ENCODE data around the gene C3orf33. TPM values are rescaled to one million over a fixed set of nuclear protein-coding genes. Genes with fewer than 3 reads are reported as not detected.
"Not testable (repeated sequence)": the region's sequence is repeated elsewhere in the genome, so short reads cannot be mapped to it uniquely, and the experiment has no call there.

C3orf33 gene, protein sequence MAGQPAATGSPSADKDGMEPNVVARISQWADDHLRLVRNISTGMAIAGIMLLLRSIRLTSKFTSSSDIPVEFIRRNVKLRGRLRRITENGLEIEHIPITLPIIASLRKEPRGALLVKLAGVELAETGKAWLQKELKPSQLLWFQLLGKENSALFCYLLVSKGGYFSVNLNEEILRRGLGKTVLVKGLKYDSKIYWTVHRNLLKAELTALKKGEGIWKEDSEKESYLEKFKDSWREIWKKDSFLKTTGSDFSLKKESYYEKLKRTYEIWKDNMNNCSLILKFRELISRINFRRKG
- total RNA-seq = 0.98 and 2.0 TPM in 2 replicates

DNA sequence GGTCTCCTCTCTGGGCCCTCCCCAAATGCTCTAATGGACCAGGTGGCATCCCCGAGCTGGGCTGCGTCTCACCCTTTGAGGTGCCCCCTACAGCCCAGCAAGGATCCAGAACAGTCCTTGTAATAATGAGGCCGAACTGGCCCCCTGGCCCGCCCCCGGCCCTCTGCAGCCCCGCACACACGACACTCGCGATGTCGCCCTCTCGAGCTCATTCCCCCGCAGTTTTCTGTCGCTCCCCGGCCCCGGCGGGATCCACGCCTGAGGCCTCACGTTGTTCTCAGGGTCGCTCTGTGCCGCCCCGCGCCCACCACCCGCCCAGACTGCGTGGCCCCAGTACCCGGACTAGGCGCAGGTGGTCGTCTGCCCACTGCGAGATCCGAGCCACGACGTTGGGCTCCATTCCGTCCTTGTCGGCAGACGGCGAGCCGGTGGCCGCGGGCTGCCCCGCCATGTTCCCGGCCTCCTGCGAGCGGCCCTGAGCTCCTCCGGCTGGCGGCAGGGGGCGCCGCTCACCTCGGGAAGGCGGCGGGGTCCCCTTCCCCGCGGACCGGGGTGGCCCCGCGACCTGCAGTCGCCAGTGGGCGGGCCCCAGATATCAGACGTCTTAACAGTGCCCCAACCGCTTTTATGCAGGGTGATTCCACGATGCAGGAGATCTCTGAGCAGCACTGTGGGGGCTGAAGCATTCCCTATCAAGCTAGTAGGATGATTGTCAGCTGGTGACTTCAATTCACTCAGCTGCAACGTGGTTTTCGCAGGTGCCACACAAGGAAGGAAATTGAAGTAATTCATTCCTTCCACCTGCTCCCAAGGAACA is at the start of gene C3orf33:
Gene C3orf33, minus strand, starts transcription at position 477 of the 817 bp plus-strand sequence. Its CDS starts 26 bp downstream, at position 451.
- DNase-seq = peak; percentile 79

DNA sequence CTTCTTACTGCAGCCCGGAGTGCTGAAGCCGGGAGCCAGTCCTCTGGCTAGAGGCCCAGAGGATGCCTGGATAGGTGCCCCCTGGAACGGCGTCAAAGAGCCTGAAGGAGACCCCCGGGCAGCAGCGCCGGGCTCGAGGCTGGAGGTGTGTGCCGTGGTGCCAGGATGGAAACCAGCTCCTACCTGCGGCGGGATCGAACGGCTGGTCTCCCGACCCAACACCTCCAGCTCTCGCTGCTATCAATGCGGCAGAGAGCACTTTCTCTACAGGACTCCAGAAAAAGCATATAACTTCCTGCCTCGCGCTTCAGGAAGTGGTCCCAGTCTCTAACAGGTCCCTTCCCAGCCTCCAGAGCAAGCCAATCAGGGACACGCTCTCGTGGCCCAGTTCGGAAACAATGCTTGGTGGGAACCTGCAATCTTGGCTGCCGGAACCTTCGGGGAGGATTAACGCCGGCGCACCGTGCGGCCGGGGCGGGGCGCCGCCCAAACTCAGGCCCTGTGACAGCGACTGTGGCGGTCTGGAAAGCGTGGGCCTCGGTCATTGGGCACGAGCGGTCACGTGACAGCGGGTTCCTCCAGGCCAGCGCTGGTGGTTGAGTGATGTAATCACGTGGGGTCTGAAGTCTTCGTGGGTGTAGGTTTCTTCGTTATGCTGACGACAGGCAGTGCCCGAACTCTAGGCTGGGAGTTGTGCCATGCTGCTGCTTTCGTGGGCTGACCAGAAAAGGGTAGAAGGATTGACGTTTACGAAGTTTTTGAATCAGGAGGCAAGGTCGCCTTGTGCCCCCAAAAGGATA is 48.3 kb upstream of the C3orf33 start, which contains the start of gene SLC33A1:
Gene SLC33A1, minus strand, starts transcription at position 287 of the 800 bp plus-strand sequence. CDS start 430 bp downstream, outside the sequence.
- peak; percentile 100 for DNase-seq

DNA sequence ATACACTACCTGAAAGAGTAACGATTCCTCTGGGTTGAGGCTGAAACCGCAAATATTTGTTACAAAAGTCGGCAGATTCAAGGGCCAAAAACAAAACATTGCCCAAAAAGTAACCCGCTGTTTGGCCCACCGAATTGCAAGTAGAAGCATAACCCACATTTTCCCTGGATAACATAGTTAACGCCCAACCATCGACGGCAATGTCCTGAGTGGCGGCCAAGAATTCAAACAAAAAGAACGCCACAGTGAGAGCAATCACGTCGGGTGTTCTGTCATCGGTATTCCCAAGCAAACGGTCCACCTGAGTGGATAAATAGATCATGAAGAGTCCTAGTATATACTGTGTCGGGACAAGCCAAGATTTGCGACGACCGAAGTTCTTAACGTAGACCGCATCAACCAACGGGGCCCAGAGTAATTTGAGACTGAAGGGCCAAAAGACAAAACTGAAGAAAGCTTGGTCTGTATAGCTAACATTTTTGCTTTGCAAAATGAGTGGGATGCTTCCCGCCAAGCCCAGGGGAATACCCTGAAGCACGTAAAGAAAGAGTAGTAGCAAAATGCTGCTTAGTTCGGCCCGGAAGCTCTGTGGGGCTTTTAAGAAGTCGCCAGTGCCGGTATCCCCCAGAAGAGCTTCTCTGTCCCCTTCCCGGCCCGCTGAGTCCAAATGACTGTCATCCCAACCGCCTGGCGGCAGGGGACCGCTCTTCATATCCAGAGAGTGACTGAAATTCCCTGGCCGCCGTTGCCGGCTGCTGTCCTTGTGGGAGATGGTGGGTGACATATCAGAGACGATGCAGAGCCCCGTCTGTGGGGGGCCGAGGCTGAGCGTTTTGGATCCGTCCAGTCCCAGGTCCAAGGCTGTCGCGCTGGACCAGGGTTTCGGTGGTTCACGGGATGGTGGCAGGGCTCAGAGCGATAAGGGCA is 47.4 kb upstream of the C3orf33 start:
- DNase-seq = peak; percentile 35

DNA sequence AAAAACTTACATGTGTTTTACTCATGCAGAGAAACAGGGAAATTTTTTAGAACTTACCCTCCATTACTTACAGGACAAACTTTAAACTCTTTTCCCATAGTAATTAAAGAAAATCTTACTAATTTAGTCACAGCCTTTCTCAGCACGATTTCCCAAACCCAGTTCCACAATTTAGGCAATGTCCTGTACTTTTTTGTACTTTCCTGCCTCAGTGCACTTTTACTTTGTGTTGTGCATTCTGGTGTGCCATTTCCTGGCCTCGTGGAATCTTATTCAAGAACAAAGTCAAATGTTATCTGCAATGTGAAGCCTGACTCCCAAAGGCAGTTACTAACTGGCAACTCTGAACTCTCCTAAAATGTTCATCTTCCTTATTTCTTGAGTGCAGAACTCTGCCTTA is 46.3 kb upstream of the C3orf33 start:
- peak; percentile 17 for DNase-seq

DNA sequence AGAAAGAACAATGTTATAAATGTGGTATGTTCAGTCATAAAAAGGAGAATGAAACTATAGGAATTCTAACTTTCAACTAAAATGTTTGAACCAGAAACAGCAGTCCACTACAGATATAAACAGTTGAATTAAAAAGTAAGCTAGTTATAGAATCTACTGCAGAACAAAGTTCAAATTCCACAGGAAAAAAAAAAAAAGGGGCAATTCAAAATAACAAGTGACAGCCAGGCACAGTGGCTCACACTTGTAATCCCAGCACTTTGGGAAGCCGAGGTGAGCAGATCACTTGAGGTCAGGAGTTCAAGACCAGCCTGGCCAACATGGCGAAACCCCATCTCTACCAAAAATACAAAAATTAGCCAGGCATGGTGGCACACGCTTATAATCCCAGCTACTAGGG is 43.3 kb upstream of the C3orf33 start:
- DNase-seq = not testable (repeated sequence)

DNA sequence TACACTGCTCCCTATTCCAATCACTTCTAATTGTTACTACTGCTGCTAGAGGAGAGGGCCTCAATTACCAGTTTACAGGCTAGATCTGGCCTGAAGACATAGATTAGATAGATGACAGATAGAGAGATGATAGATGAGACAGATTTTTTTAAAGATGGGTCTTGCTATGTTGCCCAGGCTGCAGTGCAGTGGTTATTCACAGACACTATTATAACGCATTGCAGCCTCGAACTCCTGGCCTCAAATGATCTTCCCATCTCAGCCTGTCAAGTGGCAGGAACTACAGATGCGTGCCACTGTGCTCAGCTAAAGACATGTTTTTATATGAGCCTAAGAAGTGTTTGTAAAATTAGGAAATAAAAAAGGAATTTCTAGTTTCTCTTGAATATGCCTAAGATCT is 41.9 kb upstream of the C3orf33 start:
- DNase-seq = no peak

DNA sequence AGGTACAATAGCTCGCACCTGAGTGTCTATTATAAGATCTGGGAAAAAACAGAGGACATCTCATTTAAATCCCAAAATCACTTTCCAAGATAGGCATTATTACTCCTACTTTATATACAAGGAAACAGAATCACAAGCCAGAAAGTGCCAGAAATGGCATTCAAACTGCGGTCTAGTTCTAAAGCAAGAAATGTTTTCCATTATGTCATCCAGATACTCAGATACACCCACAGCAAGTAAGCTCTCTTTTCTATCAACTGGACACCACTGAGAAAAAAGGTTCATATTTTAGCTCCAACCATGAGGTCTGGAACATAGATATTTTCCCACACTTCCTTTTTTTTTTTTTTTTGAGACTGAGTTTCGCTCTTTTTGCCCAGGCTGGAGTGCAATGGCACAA is 40.0 kb upstream of the C3orf33 start:
- peak; percentile 15 for DNase-seq

DNA sequence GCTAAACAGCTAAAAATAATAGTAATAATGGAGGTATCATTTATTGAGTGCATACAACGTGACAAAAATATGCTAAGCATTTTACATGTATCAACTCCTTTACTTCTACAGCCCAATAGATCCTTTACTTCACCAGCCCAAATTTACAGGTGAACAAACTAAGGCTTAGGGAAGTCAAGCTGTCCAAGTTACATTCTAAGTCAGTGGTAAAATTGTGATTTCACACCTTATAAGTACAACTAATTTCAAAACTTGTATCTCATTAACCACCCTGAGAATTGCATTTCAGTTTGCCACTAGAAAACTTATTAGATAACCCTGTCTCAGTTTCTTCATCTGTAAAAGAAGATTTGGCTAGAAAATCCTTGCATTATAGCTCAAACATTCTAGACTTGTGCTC is 37.5 kb upstream of the C3orf33 start:
- no peak for DNase-seq

DNA sequence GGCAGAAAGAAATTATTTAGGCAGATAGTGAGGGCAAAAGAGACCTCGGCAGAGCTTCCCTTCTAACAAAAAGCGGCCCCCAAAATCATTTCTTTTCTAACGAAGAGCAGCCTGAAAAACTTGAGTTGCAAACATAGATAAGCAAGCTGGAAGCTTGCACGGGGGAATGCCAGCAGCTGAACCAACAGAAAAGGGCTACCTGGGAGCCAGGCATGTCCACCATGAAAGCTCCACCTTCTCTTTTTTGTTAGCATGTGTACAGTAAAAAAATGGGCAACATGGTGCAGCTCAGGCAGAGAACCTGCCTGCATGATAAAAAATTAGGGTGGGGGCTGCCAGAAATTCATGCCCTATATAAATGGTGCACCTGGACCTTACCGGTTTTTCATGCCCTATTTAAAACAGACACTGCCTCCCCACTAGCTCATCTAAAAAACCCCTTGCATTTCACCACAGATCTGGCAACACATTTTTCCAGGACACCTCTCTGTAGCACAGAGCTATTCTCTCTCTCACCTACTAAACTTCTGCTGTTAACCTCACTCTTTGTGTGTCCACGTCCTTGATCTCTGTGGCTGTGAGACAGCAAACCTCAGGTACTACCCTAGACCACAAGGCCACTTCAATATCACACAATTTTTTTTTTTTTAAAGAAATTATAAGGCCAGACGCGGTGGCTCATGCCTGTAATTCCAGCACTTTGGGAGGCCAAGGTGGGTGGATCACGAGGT is 29.4 kb upstream of the C3orf33 start:
- DNase-seq = no peak

DNA sequence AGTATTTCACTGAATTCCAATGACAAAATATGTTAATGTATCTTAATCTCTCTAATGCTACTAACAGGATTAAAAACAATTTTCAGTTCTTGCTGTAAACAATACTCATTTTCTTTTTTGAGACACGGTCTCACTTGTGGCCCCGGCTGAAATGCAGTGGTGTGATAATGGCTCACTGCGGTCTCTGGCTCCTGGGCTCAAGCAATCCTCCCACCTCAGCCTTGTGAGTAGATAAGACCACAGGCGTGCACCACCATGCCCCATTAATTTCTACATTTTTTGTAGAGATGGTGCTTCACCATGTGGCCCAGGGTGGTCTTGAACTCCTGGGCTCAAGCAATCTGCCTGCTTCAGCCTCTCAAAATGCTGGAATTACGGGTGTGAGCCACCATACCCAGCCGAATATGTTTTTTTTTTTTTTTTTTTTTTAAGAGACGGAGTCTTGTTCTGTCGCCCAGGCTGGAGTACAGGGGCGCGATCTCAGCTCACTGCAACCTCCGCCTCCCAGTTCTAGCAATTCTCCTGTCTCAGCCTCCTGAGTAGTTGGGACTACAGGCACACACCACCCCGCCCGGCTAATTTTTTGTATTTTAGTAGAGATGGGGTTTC is 22.5 kb upstream of the C3orf33 start:
- DNase-seq = not testable (repeated sequence)

DNA sequence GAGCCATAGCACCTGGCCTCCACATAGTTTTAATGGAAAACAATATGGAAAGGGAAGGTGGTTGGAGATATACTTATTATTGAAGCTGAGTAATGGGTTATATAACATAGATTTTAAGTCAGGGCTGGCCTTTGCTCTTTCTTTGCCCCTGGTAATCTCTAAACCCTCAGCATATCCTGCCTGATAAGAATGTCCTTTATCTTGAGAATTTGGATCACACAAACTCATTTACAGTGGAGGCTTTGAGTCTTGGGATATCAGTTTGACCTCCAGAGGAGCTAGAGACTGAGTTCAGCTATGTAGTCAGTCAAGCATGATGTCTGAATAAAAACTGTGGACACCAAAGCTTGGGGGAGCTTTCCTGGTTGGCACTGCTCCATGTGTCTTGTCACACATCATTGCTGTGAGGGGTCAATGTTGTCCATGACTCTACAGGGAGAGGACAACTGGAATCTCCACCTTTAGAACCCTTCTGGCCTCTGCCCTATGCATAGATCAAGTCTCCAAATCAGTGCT is 9.0 kb upstream of the C3orf33 start:
- no peak for DNase-seq

DNA sequence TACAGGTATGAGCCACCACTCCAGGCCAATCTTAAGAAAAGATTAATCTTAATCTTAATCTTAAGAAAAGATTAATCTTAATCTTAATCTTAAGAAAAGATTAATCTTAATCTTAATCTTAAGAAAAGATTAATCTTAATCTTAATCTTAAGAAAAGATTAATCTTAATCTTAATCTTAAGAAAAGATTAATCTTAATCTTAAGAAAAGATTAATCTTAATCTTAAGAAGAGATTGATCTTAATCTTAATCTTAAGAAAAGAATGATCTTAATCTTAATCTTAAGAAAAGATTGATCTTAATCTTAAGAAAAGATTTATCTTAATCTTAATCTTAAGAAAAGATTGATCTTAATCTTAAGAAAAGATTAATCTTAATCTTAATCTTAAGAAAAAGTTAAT is 7.1 kb upstream of the C3orf33 start:
- DNase-seq = not testable (repeated sequence)

DNA sequence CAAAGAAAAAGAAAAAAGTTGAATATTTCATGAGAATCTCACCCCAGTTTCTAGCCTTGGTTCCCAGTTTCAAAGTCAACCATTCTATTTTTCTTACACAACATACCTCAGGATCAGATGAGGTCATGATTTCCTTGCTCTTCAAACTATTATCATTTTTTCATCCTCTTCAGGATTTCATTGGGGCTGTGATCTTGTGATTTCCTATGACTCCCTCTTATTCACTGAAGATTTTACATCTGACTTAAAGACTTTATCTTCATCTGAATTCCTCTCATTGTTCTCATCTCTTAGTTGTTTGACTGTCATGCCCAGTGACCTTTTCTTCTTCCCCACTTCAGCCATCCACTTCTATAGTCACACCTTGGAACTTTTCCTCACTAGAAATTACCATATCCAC is 3.1 kb upstream of the C3orf33 start:
- peak; percentile 17 for DNase-seq

DNA sequence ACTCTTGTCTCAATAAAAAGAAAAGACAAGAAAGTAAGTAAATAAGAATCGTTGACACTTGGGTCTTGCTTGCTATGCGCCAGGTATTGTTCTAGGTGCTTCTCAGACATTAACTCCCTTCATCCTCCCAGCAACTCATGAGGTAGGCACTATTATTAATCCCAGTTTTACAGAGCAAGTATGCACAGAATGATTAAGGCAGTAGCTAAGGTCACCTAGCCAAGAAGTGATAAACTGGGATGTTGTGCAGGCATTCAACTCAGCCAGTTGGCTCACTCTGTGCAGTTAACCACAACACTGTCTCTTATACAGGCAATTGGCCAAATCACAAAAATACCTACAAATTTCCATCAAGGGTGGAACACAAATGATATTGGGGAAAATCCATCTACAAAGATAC is 1.7 kb upstream of the C3orf33 start:
- DNase-seq = no peak

DNA sequence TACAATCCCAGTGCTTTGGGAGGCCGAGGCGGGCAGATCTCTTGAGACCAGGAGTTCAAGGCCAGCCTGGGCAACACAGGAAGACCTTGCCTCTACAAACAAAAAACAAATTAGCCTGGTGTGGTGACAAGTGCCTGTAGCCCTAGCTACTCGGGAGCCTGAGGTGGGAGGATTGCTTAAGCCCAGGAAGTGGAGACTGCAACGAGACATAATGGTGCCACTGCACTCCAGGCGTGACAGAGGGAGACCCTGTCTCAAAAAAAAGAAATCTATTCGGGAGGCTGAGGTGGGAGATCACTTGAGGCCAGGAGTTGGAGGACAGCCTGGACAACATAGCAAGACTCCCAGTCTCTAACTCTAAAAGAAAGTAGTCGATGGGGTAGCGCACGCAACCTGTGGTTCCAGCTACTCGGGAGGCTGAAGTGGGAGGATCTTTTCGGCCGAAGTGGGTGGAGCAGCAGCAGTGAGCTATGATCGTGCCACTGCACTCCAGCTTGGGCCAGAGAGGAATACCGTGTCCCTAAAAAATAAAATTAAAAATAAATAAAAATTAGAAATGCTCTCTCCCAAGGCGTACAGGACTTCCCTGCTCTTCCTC is 775 bp downstream of the C3orf33 start:
- DNase-seq = peak; percentile 41

DNA sequence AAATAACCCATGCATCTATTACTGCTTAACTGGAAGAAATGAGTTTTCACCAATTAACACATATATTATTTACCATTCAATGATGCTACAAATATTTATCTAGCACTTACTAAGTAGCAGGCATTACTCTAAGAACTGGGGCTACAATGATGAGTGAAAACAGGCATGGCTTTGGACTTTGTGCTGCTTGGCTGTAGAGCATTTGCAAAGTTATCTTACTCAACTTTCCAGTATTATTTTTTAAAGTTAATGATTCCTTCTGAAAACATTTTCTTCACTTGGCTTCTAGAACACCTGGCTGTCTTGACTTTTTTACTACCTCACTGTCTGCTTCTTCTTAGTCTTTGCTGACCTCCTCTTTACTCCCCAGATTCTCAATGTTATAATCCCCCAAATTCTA is 1.8 kb downstream of the C3orf33 start:
- DNase-seq = no peak

DNA sequence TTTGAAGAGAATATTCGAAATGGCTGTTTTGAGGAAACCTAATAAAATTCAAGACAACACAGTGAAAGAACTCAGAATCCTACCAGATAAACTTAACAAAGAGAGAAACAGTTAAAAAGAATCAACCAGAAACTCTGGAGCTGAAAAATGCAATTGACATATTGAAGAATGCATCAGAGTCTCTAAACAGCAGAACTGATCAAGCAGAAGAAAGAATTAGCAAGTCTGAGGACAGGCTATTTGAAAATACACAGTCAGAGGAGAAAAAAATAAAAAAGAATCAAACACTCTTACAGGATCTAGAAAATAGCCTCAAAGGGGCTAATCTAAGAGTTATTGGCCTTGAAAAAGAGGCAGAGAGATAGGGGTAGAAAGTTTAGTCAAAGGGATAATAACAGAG is 13.5 kb downstream of the C3orf33 start:
- DNase-seq = no peak

DNA sequence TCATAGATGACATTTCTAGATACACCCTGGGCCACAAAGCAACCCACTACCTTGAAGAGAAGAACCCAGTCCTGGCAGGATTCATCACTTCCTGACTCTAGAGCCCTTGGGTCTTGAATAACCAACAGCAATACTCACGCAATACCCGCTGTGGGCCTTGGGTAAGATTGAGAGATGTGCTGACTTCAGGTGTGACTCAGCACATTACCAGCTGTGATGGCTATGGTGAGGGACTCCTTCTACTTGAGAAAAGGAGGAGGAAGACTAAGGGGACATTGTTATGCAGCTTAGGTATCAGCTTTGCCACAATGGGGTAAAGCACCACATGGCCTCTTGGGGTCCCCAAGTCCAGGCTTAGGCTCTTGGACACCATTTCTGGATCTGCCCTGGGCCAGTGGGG is 14.9 kb downstream of the C3orf33 start:
- DNase-seq = no peak

DNA sequence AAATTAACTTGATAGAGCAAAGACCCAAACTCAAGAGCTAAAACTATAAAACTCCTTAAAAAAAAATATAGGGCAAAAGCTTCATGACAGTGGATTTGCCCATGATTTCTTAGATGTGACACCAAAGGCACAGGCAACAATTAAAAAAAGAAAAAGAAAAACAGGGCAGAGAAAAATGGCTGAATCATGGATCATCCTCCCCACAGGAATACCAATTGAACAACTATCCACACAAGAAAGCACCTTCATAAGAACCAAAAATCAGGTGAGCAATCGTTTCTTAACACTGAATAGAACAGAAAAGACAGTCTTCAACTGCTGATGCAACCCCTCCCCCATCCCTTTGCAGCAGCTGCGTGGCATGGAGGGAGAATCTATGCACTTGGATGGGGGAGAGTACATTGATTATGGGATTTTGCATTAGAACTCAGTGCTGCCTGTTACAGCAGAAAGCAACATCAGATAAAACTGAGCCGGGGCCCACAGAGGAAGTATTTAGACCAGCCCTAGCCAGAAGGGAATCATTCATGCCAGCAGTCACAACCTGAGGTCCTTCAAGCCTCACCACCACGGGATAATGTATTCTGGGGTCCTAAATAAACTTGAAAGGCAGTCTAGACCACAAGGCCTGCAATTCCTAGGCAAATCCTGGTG is 15.7 kb downstream of the C3orf33 start:
- DNase-seq = no peak
